SK-N-SH treated with all-trans-retinoic acid at 6 μM for 48 hours (cell line): Measurements from ENCODE around the gene METRNL.
"Not testable (repeated sequence)": the region's sequence is repeated elsewhere in the genome, so short reads cannot be mapped to it uniquely, and the experiment has no call there.

Experiments used
- ATAC-seq: fragments of 200-7000 bp; cut with Tn5 transposase; 3 replicates; pipeline ENCODE4 v1.9.1; 2020; ENCODE audit warnings: mild to moderate bottlenecking, moderate library complexity
- ARNTL ChIP-seq: fragments of 450-650 bp; formaldehyde crosslinking; IDR thresholded peaks from 2 replicates; pipeline ENCODE4 v1.5.0; 2020; ENCODE audit warnings: low read depth, mild to moderate bottlenecking, moderate library complexity, borderline replicate concordance
- BACH2 ChIP-seq: fragments of 250-450 bp; sonication (Bioruptor Pico); IDR thresholded peaks from 2 replicates; pipeline ENCODE4 v1.9.0; 2021; ENCODE audit warnings: mild to moderate bottlenecking, borderline replicate concordance
- CSDC2 ChIP-seq: fragments of 250-450 bp; sonication (Bioruptor Pico); IDR thresholded peaks from 2 replicates; pipeline ENCODE4 v1.5.0; 2020; ENCODE audit warnings: mild to moderate bottlenecking, moderate library complexity
- ESRRG ChIP-seq: fragments of 250-450 bp; sonication (Bioruptor Pico); IDR thresholded peaks from 2 replicates; pipeline ENCODE4 v1.6.1; 2021; ENCODE audit warnings: mild to moderate bottlenecking
- GLIS3 ChIP-seq: fragments of 250-450 bp; sonication (Bioruptor Pico); IDR thresholded peaks from 2 replicates; pipeline ENCODE4 v1.5.0; 2020; ENCODE audit warnings: mild to moderate bottlenecking, moderate library complexity
- ISL1 ChIP-seq: fragments of 250-450 bp; sonication (Bioruptor Pico); IDR thresholded peaks from 2 replicates; pipeline ENCODE4 v2.1.2; 2022; ENCODE audit warnings: mild to moderate bottlenecking, moderate library complexity
- OSR1 ChIP-seq: fragments of 250-450 bp; sonication (Bioruptor Pico); IDR thresholded peaks from 2 replicates; pipeline ENCODE4 v1.8.0; 2022; ENCODE audit warnings: moderate library complexity, mild to moderate bottlenecking, inconsistent platforms
- PPARA ChIP-seq: fragments of 250-450 bp; sonication (Bioruptor Pico); IDR thresholded peaks from 2 replicates; pipeline ENCODE4 v1.5.0; 2020; ENCODE audit warnings: mild to moderate bottlenecking, borderline replicate concordance
- RARB ChIP-seq: fragments of 250-450 bp; sonication (Bioruptor Pico); IDR thresholded peaks from 2 replicates; pipeline ENCODE4 v1.8.0; 2021; ENCODE audit warnings: mild to moderate bottlenecking, moderate library complexity
- SNAI2 ChIP-seq: fragments of 250-450 bp; sonication (Bioruptor Pico); IDR thresholded peaks from 2 replicates; pipeline ENCODE4 v1.5.0; 2020; ENCODE audit warnings: mild to moderate bottlenecking, moderate library complexity
- TOX ChIP-seq: fragments of 250-450 bp; sonication (Bioruptor Pico); IDR thresholded peaks from 2 replicates; pipeline ENCODE4 v1.8.0; 2021; ENCODE audit warnings: mild to moderate bottlenecking, moderate library complexity, borderline replicate concordance
- ZC3H10 ChIP-seq: fragments of 250-450 bp; sonication (Bioruptor Pico); IDR thresholded peaks from 2 replicates; pipeline ENCODE4 v1.5.1; 2021; ENCODE audit warnings: mild to moderate bottlenecking, moderate library complexity
- ZFP3 ChIP-seq: fragments of 250-450 bp; sonication (Bioruptor Pico); IDR thresholded peaks from 2 replicates; pipeline ENCODE4 v1.5.0; 2020; ENCODE audit warnings: mild to moderate bottlenecking, moderate library complexity
- ZFP30 ChIP-seq: fragments of 450-650 bp; formaldehyde crosslinking; IDR thresholded peaks from 2 replicates; pipeline ENCODE4 v1.5.0; 2022; ENCODE audit warnings: mild to moderate bottlenecking, moderate library complexity
- ZNF565 ChIP-seq: fragments of 450-650 bp; formaldehyde crosslinking; conservative IDR thresholded peaks from 2 replicates; pipeline ENCODE4 v1.5.0; 2020; ENCODE audit warnings: low read depth, mild to moderate bottlenecking, moderate library complexity
- ZNF70 ChIP-seq: fragments of 450-650 bp; formaldehyde crosslinking; IDR thresholded peaks from 2 replicates; pipeline ENCODE4 v1.5.0; 2020; ENCODE audit warnings: mild to moderate bottlenecking, moderate library complexity
- ZNF8 ChIP-seq: fragments of 450-650 bp; formaldehyde crosslinking; IDR thresholded peaks from 2 replicates; pipeline ENCODE4 v1.5.0; 2020; ENCODE audit warnings: mild to moderate bottlenecking, moderate library complexity
- TF ChIP-seq, protein P1 (sequence below): fragments of 250-450 bp; sonication (Bioruptor Pico); IDR thresholded peaks from 2 replicates; pipeline ENCODE4 v1.8.0; 2021; ENCODE audit warnings: low read depth, mild to moderate bottlenecking, moderate library complexity, borderline replicate concordance
- TF ChIP-seq, protein P2 (sequence below): fragments of 250-450 bp; sonication (Bioruptor Pico); IDR thresholded peaks from 2 replicates; pipeline ENCODE4 v1.8.0; 2020; ENCODE audit warnings: mild to moderate bottlenecking, moderate library complexity, borderline replicate concordance
- TF ChIP-seq, protein P3 (sequence below): fragments of 250-450 bp; sonication (Bioruptor Pico); IDR thresholded peaks from 2 replicates; pipeline ENCODE4 v1.5.1; 2021; ENCODE audit warnings: mild to moderate bottlenecking, moderate library complexity
- TF ChIP-seq, protein P4 (sequence below): fragments of 250-450 bp; sonication (Bioruptor Pico); IDR thresholded peaks from 2 replicates; pipeline ENCODE4 v1.5.1; 2020; ENCODE audit warnings: low read depth, mild to moderate bottlenecking, moderate library complexity

Gene METRNL

DNA sequence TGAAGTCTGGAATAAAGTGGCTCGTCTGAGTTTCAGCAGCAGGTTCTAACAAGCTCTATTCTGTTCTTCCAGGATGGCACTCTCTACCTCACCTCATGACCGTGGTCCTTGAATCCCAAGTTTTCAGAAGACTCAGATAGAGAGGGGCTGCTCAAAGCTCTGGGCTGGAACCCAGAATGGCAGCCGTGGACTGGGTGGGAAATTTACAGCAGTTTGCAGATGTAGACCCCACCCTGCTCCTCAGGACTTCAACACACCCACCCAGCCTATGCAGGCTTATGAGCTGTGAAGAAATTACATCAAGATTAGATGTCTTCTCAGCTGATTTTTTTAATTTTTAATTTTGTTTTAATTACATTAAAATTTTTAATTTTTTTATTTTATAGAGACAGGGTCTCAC lies 59.4 kb downstream of the METRNL start:
- no peak for ATAC-seq
- TF ChIP-seq, protein P1, sequence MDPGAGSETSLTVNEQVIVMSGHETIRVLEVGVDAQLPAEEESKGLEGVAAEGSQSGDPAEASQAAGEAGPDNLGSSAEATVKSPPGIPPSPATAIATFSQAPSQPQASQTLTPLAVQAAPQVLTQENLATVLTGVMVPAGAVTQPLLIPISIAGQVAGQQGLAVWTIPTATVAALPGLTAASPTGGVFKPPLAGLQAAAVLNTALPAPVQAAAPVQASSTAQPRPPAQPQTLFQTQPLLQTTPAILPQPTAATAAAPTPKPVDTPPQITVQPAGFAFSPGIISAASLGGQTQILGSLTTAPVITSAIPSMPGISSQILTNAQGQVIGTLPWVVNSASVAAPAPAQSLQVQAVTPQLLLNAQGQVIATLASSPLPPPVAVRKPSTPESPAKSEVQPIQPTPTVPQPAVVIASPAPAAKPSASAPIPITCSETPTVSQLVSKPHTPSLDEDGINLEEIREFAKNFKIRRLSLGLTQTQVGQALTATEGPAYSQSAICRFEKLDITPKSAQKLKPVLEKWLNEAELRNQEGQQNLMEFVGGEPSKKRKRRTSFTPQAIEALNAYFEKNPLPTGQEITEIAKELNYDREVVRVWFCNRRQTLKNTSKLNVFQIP (CRISPR knock-in tag): no peak
- TF ChIP-seq ARNTL (CRISPR knock-in tag) (no peak), BACH2 (CRISPR knock-in tag) (no peak), SNAI2 (CRISPR knock-in tag) (no peak), PPARA (CRISPR knock-in tag) (no peak), ZNF70 (CRISPR knock-in tag) (no peak), OSR1 (CRISPR knock-in tag) (no peak), GLIS3 (CRISPR knock-in tag) (no peak), CSDC2 (CRISPR knock-in tag) (no peak), RARB (CRISPR knock-in tag) (no peak)
- TF ChIP-seq, protein P2, sequence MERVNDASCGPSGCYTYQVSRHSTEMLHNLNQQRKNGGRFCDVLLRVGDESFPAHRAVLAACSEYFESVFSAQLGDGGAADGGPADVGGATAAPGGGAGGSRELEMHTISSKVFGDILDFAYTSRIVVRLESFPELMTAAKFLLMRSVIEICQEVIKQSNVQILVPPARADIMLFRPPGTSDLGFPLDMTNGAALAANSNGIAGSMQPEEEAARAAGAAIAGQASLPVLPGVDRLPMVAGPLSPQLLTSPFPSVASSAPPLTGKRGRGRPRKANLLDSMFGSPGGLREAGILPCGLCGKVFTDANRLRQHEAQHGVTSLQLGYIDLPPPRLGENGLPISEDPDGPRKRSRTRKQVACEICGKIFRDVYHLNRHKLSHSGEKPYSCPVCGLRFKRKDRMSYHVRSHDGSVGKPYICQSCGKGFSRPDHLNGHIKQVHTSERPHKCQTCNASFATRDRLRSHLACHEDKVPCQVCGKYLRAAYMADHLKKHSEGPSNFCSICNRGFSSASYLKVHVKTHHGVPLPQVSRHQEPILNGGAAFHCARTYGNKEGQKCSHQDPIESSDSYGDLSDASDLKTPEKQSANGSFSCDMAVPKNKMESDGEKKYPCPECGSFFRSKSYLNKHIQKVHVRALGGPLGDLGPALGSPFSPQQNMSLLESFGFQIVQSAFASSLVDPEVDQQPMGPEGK (CRISPR knock-in tag): no peak
- TF ChIP-seq, protein P3, sequence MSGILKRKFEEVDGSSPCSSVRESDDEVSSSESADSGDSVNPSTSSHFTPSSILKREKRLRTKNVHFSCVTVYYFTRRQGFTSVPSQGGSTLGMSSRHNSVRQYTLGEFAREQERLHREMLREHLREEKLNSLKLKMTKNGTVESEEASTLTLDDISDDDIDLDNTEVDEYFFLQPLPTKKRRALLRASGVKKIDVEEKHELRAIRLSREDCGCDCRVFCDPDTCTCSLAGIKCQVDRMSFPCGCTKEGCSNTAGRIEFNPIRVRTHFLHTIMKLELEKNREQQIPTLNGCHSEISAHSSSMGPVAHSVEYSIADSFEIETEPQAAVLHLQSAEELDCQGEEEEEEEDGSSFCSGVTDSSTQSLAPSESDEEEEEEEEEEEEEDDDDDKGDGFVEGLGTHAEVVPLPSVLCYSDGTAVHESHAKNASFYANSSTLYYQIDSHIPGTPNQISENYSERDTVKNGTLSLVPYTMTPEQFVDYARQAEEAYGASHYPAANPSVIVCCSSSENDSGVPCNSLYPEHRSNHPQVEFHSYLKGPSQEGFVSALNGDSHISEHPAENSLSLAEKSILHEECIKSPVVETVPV (CRISPR knock-in tag): no peak

DNA sequence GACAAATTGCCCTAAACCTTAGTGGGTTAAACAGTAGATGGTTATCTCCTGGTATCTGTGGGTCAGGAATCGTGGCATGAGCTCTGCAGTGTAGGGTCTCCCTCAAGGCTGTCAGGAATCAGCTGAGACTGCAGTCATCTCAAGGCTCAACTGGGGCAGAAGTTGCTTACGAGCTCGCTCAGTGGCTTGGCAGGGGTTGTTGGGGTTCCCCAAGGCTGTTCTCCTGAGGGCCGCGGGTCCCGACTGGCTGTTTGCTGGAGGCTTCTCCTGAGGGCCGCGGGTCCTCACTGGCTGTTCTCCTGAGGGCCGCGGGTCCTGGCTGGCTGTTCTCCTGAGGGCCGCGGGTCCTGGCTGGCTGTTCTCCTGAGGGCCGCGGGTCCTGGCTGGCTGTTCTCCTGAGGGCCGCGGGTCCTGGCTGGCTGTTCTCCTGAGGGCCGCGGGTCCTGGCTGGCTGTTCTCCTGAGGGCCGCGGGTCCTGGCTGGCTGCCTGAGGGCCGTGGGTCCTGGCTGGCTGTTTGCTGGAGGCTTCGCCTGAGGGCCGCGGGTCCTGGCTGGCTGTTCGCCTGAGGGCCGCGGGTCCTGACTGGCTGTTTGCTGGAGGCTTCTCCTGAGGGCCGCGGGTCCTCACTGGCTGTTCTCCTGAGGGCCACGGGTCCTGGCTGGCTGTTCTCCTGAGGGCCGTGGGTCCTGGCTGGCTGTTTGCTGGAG lies 60.3 kb downstream of the METRNL start:
- ATAC-seq: not testable (repeated sequence)

DNA sequence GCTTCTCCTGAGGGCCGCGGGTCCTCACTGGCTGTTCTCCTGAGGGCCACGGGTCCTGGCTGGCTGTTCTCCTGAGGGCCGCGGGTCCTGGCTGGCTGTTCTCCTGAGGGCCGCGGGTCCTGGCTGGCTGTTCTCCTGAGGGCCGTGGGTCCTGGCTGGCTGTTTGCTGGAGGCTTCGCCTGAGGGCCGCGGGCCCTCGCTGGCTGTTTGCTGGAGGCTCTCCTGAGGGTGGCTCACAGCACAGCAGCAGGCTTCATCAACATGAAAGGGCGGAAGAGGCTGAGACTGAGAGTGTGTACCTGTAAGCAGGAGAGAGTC lies 60.8 kb downstream of the METRNL start:
- ATAC-seq: not testable (repeated sequence)

DNA sequence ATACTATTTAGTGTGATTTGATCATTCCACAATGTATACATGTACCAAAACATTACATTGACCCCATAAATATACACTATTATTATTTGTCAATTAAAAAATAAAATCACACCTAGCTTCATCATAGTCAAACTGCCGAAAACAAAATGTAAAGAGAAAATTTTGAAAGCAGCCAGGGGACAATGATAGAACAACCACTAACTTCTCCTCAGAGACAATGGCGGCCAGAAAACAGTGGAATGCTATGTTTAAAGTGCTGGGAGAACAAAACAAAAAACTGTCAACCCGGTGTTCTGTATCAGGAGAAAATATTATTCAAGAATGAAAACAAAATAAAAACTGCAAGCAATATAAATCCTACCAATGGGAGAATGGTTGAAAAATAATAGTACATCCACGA lies 63.2 kb downstream of the METRNL start:
- TF ChIP-seq ZC3H10 (CRISPR knock-in tag): no peak
- no peak for TF ChIP-seq CSDC2 (CRISPR knock-in tag)
- TF ChIP-seq ZFP3 (CRISPR knock-in tag): no peak
- no peak for TF ChIP-seq TOX (CRISPR knock-in tag)
- TF ChIP-seq BACH2 (CRISPR knock-in tag): no peak
- TF ChIP-seq ISL1 (CRISPR knock-in tag): no peak
- TF ChIP-seq, protein P4, sequence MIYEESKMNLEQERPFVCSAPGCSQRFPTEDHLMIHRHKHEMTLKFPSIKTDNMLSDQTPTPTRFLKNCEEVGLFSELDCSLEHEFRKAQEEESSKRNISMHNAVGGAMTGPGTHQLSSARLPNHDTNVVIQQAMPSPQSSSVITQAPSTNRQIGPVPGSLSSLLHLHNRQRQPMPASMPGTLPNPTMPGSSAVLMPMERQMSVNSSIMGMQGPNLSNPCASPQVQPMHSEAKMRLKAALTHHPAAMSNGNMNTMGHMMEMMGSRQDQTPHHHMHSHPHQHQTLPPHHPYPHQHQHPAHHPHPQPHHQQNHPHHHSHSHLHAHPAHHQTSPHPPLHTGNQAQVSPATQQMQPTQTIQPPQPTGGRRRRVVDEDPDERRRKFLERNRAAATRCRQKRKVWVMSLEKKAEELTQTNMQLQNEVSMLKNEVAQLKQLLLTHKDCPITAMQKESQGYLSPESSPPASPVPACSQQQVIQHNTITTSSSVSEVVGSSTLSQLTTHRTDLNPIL (CRISPR knock-in tag): no peak
- no peak for TF ChIP-seq OSR1 (CRISPR knock-in tag)
- no peak for TF ChIP-seq ZFP30 (CRISPR knock-in tag)

DNA sequence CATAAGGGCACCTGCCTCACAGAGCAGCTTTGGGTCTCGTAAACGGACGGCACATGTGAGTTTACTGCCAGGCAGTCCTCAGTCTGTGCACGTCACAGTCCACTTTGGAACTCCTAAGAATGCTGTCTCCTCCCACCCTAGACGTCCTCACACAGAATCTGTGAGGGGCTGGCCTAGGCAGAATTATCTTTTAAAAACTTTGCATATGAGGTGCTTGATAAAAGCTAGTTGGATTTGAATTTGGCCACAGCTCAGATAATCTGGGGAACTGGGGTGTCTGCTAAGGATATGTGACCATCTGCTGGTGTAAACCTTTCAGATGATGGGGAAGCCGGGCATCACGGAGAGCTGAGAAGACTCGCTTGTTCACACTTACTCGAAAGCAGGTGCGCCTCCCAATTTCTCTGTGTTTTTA lies 64.4 kb downstream of the METRNL start:
- TF ChIP-seq ISL1 (CRISPR knock-in tag) (no peak), ARNTL (CRISPR knock-in tag) (no peak), ZNF565 (no peak), OSR1 (CRISPR knock-in tag) (no peak), ESRRG (CRISPR knock-in tag) (no peak), PPARA (CRISPR knock-in tag) (no peak), CSDC2 (CRISPR knock-in tag) (no peak), ZNF70 (CRISPR knock-in tag) (no peak), ZFP30 (CRISPR knock-in tag) (no peak), BACH2 (CRISPR knock-in tag) (no peak), SNAI2 (CRISPR knock-in tag) (no peak), ZNF8 (CRISPR knock-in tag) (no peak), TOX (CRISPR knock-in tag) (no peak), RARB (CRISPR knock-in tag) (no peak)
- TF ChIP-seq, protein P1 (CRISPR knock-in tag): no peak
- TF ChIP-seq, protein P3 (CRISPR knock-in tag): no peak
- TF ChIP-seq, protein P4 (CRISPR knock-in tag): no peak
- ATAC-seq: no peak

More for the DNA sequence above, 63.2 kb downstream of the METRNL start:
- no peak for ATAC-seq
